ENCODE data around the gene UBAC2.
"Not testable (repeated sequence)": the region's sequence is repeated elsewhere in the genome, so short reads cannot be mapped to it uniquely, and the experiment has no call there.

Gene UBAC2

DNA sequence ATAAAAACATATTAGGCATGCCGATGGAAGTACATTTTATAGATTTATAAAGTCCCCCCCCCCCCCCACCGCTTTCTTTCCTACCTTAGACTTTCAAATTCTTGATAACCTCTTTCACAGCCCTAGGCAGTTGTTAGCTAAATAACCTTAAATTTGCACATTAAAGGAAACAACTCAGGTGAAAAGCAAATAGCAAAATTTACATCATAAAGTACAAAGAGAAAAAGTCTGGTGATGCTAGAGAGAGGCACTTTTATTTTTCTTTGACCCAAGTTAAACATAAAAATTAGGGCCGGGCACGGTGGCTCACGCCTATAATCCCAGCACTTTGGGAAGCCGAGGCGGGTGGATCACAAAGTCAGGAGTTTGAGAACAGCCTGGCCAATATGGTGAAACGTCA is 15.0 kb upstream of the UBAC2 start:
- no peak for DNase-seq (ENCODE audit: low read depth)

- no peak for DNase-seq (ENCODE audit: low read depth)
Measured at GRCh38 chr13:99190147-99190985, 10.3 kb upstream of the UBAC2 start.

DNA sequence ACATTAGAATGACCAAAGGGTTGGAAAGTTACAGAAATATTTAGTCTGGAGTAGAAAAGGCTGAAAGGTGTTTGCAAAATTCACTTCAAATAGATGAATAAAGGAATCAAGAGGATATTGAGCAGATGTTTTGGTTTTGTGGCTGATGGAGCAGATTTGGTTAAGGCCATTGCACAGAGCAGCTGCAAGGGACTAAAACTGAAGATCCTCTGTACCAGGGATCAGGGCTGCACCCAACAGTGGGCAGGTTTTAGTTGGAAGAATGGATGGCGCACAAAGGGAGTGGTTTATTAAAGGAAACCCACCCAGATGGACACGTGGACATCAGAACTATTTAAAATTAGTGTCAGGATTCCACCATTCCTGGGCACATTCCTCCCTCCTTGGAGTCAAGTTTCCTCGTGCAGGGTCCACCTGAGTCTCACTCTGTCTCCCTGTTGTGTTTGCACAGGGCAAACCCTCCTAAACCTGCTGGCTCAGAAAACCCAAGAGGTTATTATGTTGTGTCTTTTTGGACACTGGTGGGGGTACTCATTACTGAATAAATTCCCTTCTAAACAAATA is 9.2 kb upstream of the UBAC2 start:
- DNase-seq (ENCODE audit: low read depth), result no peak

DNA sequence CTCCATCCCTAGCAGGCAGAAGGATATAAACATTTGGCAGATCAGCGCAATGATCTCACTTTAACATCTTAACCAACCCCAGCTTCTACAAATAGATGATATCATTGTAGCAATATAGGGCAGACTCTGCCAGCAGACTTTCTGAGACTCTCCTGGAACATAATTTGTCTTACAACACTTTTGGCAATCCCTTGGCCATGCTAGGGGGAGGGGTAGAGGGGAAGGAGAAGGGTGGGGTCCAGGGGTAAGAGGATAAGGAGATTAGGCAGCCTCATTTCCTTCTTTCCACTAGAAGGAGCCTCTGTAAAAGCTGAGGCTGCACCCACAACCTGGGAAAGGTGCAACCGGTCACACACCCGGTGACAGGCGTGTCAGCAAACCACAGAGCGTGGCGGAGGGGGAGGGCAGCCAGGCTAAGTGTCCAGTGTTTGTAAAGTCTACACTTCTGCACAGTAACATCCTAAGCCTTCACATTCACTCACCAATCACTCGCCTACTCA is 8.7 kb upstream of the UBAC2 start:
- DNase-seq (ENCODE audit: low read depth), result no peak

DNA sequence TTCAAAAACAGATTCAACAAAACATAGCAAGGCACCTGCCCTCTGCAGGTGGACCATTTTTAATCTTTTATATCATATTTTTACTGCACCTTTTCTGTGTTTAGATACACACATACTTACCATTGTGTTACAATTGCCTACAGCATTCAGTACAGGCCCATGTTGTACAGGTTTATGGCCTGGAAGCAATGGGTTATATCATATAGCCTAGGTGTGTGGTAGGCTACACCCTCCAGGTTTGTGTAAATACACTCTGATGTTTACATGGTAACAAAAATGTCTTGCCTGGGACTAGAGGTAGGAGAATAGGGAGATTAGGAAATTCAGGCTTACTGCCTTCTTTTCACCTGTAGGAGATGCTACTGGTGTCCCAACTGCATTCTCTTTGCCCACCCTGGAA is 8.2 kb upstream of the UBAC2 start:
- no peak for DNase-seq (ENCODE audit: low read depth)

DNA sequence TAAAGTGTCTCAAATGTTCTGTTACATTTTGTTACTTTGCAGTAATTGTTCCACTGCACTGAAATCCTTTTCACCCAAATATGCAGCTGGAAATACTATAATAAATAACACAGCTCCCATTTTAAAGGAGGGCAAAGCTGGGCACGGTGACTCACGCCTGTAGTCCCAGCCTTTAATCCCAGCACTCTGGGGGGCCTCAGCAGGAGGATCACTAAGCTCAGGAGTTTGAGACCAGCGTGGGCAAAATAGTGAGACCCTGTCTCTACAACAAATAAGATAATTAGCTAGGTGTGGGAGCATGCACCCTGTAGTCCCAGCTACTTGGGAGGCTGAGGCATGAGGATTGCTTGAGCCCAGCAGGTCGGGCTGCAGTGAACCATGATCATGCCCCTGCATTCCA is 7.5 kb upstream of the UBAC2 start:
- DNase-seq (ENCODE audit: low read depth), result no peak

DNA sequence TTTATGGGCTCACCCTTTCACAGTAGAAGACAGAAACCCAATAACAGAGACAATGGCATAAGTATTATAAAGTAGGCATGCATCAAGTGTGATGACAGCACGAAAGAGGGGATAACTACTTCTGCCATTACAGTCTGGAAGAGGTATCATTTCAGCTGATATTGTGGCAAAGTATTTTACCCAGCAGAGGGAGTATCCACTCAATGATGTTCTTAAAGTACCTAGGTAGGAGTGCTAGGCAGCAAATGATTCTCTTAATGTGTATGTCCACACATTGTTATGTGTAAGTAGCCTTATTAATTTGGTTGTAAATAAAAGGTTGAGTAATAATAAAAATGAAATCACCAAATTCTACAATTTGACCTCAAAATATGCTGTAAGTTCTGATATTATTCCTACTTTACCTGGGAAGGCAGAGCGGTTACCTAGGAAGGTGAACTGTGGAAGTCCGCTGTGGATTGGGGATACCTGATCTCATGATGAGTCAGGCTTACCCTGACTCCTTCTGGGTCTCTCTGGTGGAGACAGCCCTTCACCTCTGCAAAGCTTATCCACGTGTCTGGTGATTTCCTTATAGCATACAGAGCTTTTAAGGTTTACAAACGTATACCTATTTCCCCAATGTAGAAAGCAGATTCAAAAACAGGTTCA is 4.1 kb upstream of the UBAC2 start:
- DNase-seq (ENCODE audit: low read depth), result no peak

DNA sequence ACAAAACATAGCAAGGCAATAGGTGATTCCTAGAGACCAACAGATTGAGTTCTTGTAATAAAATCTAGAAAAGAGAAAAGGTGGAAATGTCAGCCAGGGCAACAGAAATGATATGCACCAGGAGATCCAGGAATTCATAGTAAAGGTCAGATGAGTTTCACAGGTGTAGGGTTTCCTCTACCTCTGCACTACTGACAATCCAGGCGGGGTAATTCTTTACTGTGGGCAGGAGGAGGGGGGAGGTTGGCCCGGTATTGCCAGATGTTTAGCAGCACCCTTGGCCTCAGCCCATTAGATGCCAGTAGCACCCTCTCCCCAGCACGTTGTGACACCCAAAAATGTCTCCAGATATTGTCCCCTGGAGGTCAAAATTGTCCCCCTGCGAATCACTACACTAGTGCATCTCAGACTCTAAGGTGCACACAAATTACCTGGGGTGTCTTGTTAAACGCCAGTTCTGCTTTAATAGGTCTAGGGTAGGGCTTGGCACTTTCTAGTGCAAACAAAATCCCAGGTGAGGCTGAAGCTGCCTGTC is 3.5 kb upstream of the UBAC2 start:
- DNase-seq (ENCODE audit: low read depth), result no peak

DNA sequence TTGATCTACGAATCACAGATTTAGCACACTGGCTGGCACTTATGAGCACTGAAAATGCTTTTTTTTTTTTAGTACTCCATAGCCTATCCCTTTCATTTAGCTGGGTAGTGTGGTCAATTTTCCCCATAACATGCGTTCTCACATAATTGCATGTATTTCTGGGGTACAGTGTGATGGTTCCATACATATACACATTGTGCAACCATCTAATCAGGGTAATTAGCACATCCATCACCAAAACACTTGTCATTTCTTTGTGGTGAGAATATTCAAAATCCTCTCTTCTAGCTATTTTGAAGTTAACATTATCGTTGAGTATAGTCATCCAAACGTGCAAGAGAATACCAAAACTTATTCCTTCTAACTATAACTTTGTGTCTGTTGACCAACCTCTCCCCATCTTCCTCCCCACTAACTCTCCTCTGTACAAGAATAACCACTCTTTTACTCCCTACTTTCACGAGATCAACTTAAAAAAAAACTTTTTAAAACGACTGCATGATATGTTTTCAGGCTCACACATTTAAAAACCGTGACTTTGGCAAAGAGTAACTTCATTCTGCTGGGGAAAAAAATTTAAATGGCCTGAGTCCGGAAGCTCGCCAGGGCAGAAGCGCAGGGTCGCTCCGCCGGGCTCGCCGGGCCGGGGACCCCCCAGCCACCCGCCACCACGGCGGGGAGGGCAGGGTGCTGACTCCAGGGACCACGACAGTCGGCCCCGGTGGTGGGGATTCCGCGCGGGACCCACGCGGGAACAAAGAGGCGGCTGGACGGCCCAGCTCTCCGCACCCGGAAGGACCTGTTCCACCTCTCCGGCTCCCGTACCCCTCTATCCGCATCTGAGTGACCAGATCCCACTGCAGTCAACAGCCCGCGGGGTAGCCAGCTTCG is 868 bp upstream of the UBAC2 start:
- DNase-seq (ENCODE audit: low read depth), result no peak

DNA sequence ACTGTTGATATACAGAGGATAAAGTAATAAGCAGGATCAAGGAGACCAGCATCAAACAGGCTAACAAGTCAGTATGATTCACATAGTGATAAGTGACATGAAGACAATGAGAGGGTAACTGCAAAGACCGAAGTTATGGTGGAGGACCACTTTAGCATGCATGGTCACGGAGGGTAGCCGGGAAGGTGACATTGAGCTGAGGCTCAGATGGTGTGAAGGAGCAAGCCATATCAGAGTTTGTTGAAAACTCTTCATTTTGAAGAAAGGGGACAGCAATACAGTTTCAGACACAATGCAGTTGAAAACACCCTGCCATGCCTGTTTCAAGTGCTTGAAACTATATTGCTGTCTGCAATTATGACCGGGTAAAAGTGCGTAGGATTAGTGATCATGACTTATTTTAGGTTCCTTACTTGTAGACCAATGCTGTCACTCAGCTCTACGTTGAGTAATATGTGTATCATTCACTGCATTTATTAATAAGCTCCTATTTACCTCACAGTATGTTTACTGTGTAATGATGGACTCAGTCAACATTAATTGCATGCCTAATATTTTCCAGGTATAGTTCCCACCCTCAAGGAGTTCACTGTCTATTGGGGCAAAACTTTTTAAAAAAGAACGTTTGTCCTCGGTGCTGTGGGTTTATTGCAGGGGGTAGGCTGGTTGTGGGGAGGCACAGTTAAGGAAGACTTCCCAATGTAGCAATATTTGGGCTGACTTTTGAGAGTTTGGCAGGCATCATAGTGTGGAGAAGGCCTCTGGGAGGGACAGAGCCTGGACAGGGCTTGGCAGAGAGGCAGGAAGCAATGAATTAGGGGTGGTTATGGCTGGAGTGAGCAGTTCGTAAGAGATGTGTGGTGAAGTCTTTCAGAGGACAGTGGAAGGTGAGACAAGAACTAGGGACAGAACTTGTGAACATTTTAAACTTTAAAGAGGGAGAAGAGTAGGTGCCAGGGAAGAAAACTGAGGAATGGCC is 3.2 kb downstream of the UBAC2 start:
- DNase-seq (ENCODE audit: low read depth), result no peak

GRCh38 chr13:99205621-99206220 is 5.1 kb downstream of the UBAC2 start:
- DNase-seq (ENCODE audit: low read depth), result no peak

GRCh38 chr13:99206226-99206625 is 5.6 kb downstream of the UBAC2 start:
- no peak for DNase-seq (ENCODE audit: low read depth)

DNA sequence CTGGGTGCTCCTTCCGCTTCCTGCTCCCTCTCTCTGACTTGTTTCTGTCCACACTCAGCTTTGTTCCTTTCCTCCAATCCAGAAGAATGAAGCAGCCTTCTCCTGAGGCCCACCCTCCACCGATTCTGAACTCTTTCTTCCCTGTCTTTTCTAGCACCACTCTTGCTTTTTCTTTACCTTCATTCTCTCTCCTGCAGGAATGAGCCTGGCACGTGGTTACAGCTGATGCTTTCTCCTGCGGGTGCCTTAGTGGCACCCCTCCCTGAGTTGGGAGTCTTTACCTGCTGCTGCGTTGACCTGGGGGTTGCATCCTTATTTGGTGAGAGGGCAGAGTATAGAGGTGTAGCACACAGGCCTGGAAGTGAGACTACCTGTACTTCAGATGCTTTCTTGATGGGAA is 6.2 kb downstream of the UBAC2 start:
- DNase-seq (ENCODE audit: low read depth), result no peak

DNA sequence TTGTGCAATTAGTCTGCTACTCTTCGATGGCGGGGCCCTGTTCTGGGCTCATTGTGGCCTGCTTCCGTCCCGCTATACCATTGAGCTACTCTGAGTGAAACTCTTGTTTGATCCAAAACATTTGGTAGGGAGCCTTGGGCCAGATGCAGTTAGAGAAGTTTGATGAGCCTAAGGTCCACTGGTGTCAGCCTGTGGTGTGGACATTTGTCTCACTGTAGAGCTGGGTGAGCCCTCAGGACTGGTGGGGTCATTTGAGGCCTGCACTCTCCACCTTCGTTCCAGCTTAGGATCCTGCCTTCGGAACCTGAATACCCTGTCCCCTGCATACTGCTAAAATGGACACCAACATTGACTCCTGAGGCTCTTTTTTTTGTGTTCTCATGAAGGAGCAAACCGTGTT is 6.9 kb downstream of the UBAC2 start:
- no peak for DNase-seq (ENCODE audit: low read depth)

GRCh38 chr13:99208185-99208584 is 7.5 kb downstream of the UBAC2 start:
- DNase-seq (ENCODE audit: low read depth), result no peak

DNA sequence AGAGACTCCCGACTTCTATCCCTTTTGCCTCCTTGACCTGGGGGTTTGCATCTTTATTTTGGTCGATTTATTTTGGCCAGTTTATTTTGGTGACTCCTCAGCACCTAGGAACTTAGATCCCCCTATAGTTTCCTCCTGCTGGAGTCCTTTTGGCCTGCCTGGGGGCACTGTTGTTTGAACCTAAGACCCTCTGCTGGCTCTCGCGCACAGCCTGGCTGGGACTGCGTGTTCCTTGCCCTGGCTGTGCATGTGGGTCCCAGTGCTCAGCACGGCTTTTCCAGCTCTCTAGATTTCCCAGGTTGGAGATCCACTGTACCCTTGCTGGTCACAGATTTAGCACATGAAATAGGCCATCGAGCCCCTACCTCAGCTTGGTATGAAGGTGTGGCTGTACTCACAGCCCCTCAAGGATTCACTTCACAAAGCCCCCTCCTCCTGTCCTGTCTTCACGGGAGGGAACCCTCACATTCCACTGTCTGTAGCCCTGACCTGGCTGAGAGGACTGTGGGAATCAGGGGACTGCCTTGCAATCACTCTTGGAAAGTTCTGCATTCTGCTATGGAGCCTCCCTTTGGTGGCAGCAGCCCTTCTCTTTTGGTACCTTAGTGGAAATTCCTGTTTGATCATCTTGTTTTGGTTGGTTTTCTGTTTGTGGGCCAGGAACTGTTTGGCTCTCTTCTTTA is 8.3 kb downstream of the UBAC2 start:
- DNase-seq (ENCODE audit: low read depth), result no peak

DNA sequence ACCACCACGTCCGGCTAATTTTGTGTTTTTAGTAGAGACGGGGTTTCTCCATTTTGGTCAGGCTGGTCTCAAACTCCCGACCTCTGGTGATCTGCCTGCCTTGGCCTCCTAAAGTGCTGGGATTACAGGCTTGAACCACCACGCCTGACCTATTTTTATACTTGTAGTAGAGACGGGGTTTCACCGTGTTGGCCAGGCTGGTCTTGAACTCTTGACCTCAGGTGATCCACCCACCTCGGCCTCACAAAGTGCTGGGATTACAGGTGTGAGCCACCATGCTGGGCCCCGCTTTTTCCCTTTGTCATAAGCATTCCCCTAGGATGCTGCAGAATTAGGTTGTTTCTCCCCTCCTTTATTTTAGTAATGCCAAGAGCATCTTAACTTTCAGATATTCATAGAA is 10.0 kb downstream of the UBAC2 start:
- DNase-seq (ENCODE audit: low read depth), result not testable (repeated sequence)

- no peak for DNase-seq (ENCODE audit: low read depth)
Measured at GRCh38 chr13:99211421-99212035, 10.9 kb downstream of the UBAC2 start.

GRCh38 chr13:99214232-99214631 is 13.6 kb downstream of the UBAC2 start:
- no peak for DNase-seq (ENCODE audit: low read depth)

Measured in GM04503 (cell line).